ENCODE measurements around the gene CKS2. TPM values are rescaled to one million over a fixed set of nuclear protein-coding genes. Genes with fewer than 3 reads are reported as not detected.

Gene CKS2
- total and polyA plus RNA-seq, 2 of the 8 experiments (the other 6 are each of a cell fraction or from before 2014, with no cell fraction given) = 337 to 689 TPM

DNA sequence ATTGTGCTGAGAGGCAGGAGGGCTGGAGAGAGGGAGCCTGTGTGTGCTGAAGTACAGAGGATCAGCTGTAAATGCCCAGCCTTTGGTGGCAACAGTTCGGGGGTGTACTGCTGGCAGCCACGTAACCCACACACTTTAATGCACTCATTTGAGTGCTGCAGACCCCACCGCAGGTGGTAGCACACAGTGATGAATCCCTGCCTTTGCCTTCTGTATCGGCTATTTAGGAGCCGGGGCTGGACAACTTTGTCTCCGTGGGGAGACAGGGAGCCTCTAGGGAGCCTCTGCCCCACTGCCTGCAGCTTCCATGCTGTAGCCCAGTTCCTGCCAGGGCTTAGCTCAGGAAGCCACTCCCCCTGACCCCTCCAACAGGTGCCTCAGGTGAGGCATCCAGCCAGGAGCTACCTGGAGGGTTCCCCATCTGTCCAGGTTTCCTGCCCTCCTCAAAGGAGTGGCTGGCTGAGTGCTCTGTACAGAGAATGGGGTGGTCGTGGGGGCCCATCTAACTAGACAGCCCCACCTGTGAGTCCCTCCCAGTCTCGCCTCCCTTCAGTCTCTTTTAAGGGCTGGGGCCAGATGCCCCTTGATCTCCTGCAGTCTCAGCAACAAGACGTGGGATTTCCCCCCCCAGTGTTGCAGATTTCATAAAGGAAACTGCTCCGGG, 51.8 kb downstream of the CKS2 start:
- CTCF ChIA-PET (ENCODE audit: partially characterized antibody) = interaction anchor here (0.8 kb wide), 1 partner anchor 48 kb away, joined by 4 read pairs; no protein-coding TSS in a partner anchor

More for the DNA sequence above, 51.8 kb downstream of the CKS2 start:
- Histone ChIP-seq H3K4me1 (replicated peaks in 1 of 4; ENCODE audit: control insufficient read depth in 3 of 4, insufficient read depth in 4 of 4, low read length in 3 of 4) (no peaks in the 10 kb centered on the region), H3K27ac (ENCODE audit: low read depth, low read length) (no peak overlapping the region), H3K23me2 (ENCODE audit: low read depth, low read length) (no peaks in the 10 kb centered on the region), H3K9me3 (ENCODE audit: insufficient read depth in 2 of 2, low read depth in 1 of 2, low read length in 1 of 2) (no peaks in the 10 kb centered on the region), H3K4me3 (ENCODE audit: extremely low read depth in 1 of 4, insufficient read depth in 2 of 4, low read depth in 3 of 4, low read length in 4 of 4) (no peak overlapping the region), H3K4ac (replicated peaks; ENCODE audit: insufficient read length, low read depth, low read length) (no peak overlapping the region), H3K18ac (ENCODE audit: extremely low read depth, low read length) (no peak overlapping the region), H3K14ac (ENCODE audit: insufficient read length) (no peak overlapping the region), H2BK5ac (ENCODE audit: low read depth, low read length) (no peak overlapping the region; the same call in 1 of the 2 replicates), H4K20me1 (replicated peaks in 1 of 2; ENCODE audit: control insufficient read depth in 1 of 2, insufficient read depth in 2 of 2, low read length in 2 of 2) (peaks cover 2 to 3% of the 10 kb centered on the region in 2 experiments), H2BK120ac (replicated peaks; ENCODE audit: low read depth, low read length) (no peak overlapping the region), H3K56ac (replicated peaks; ENCODE audit: insufficient read length, low read depth, low read length) (no peak overlapping the region), H3K79me2 (ENCODE audit: control insufficient read depth in 1 of 2, insufficient read depth in 2 of 2, low read length in 2 of 2) (no peaks in the 10 kb centered on the region), H4K5ac (ENCODE audit: insufficient read length, low read depth, low read length) (no peak overlapping the region), H3K23ac (ENCODE audit: insufficient read length) (no peak overlapping the region), H2BK12ac (ENCODE audit: low read depth, low read length) (no peak overlapping the region), H3K79me1 (ENCODE audit: low read depth, low read length) (no peaks in the 10 kb centered on the region), H2AK5ac (ENCODE audit: low read depth, low read length) (no peak overlapping the region), H2AFZ (ENCODE audit: low read length) (no peak overlapping the region), H3K4me2 (ENCODE audit: insufficient read depth in 1 of 2, low read depth in 2 of 2, low read length in 2 of 2) (no peak overlapping the region), H2BK20ac (ENCODE audit: low read length) (no peak overlapping the region), H3K9ac (replicated peaks in 1 of 4; ENCODE audit: extremely low read depth in 1 of 4, low read depth in 3 of 4, low read length in 3 of 4) (no peak overlapping the region), H4K91ac (replicated peaks; ENCODE audit: insufficient read length, low read length) (no peak overlapping the region), H3K27me3 (replicated peaks in 1 of 4; ENCODE audit: control insufficient read depth in 3 of 4, extremely low read depth in 1 of 4, insufficient read depth in 3 of 4, low read length in 3 of 4) (no peaks in the 10 kb centered on the region), H2BK15ac (ENCODE audit: low read length) (no peak overlapping the region), H4K8ac (ENCODE audit: extremely low read depth, insufficient read depth, low read length) (no peak overlapping the region), H3K36me3 (ENCODE audit: control insufficient read depth in 2 of 4, insufficient read depth in 4 of 4, low read length in 3 of 4) (peaks cover 23 to 42% (median 36%) of the 10 kb centered on the region in 4 experiments)
- WGBS, 2 experiments (ENCODE audit: extremely low coverage in 1 of 2, insufficient coverage in 1 of 2, insufficient read length in 1 of 2, insufficient replicate concordance in 2 of 2, low coverage in 1 of 2, low lambda C conversion rate in 2 of 2, missing lambda C conversion rate in 1 of 2) = 90% methylated on average over 10 of the region's 10 CpGs; no CpG with 5 or more reads in 1 of the 2 experiments
- TF ChIP-seq EZH2 (IDR thresholded peaks at IDR 0.05; ENCODE audit: low read depth, low read length, severe bottlenecking) (no peak), POLR2A (IDR thresholded peaks at IDR 0.05; ENCODE audit: control extremely low read depth in 1 of 2, low read depth in 2 of 2, low read length in 2 of 2) (0 out of 3 replicates have a peak, but pooled peaks of 1 of the 2 experiments have one; percentile 12)
- POLR2A ChIA-PET (ENCODE audit: partially characterized antibody) = interaction anchor here (0.5 to 2.6 kb wide), 6 partner anchors 10 to 356 kb away, joined by 3 to 12 read pairs (median 3); no protein-coding TSS in a partner anchor
- FAIRE-seq (no peak), DNase-seq (ENCODE audit: low read depth in 1 of 2, low spot score in 2 of 2) (no peak)

Measured in H1 (cell line).